Stimulated activated CD4-positive, alpha-beta T cell treated with anti-CD3 and anti-CD28 coated beads, Interleukin-1b, Interleukin-23, amount 100 ng/mL, for 24 hours (primary cell): ENCODE data around the gene MPRIP.

Experiments
- DNase-seq, 4 experiments: peaks; one replicate each; pipeline ENCODE4 v3.0.0-alpha.2; 2020; ENCODE audit warnings: low read depth in 4 of 4, low spot score in 1 of 4

Gene MPRIP

GRCh38 chr17:17161759-17162158 lies 119.5 kb downstream of the MPRIP start:
- DNase-seq: no peak

- DNase-seq: no peak
These were observed 121.9 kb downstream of the MPRIP start for GRCh38 chr17:17164156-17164555.

- no peak for DNase-seq
These were observed 122.4 kb downstream of the MPRIP start for GRCh38 chr17:17164676-17165075.

GRCh38 chr17:17165666-17166308 lies 123.5 kb downstream of the MPRIP start:
- DNase-seq: no peak

GRCh38 chr17:17166446-17166845 lies 124.2 kb downstream of the MPRIP start:
- DNase-seq: no peak

DNA sequence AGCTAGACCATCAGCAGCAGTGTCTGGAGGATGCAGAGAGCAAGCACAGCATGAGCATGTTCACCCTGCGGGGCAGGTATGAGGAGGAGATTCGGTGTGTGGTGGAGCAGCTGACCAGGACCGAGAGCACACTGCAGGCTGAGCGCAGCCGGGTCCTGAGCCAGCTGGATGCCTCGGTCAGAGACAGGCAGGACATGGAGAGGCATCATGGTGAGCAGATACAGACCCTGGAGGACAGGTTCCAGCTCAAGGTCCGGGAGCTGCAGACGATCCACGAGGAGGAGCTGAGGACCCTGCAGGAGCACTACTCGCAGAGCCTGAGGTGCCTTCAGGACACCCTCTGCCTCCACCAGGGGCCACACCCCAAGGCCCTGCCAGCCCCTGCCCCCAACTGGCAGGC lies 125.1 kb downstream of the MPRIP start:
- DNase-seq: no peak

DNA sequence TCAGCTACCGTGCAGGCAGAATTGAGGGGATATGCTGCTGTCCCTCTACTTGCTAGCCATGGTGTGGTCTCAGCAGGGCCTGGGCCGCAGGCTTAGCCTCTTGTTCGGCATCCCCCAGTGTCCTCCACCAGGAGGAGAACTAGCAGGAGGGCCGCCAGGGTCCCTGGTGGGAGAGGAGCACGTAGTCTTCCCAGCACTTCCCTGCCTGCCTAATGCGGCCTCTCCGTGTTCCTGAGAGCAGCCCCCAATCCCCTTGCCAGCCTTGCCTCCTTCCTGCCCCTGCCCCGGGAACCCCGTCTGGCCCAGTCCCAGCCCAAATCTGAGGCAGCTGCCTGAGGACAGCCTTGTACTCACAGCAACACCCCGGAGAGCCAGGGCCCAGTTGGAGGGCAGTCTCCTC lies 125.7 kb downstream of the MPRIP start:
- no peak for DNase-seq

GRCh38 chr17:17168401-17168800 lies 126.1 kb downstream of the MPRIP start:
- no peak for DNase-seq

DNA sequence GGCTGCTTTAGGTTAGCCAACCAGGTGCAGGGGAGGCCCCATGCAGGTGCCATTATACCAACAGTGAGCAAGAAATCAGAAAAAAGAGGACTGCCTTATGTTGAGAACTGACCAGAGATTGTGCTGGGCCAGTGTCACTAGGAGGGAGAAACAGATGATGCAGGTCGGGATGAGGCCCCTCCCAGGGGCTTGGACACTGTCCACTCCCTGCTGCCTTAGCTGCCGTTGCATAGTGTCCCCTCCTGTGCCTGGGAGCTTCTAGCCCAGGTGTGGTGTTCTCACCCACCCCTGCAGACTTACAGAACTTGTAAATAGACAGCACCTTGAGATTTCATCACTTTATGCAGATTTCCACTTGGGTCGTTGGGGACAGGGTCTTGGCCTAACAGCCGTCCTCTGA lies 127.1 kb downstream of the MPRIP start:
- no peak for DNase-seq

DNA sequence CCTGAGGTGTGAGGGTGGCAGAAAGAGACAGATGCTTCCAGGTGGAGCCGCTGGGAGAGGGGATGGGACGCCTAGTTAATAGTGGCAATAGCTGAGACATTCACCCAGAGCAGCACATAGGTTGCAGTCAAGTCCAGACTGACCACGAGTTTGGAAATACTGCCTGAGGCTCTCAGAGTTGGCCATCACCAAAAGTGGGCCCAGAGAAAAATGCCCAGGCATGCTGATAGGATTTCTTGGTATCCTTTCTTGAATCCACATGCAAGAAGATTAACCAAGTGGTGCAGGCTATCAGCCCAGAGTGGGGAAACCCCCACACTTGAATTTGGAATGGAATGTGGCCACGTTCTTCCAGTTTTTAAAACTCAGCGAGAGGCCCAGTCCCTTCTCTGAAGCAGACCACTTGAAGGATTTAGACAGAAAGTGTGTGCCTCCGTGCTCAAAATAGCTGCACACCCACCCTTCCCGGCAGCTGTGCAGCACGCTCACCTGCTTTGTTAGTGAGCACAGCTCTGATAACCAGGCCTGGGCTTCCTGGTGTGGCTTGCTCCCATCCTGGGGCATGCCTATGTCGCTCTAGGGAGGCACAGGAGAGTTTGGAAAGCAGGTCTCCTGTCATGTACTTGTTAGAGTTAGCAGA lies 128.2 kb downstream of the MPRIP start:
- DNase-seq: no peak

- DNase-seq: no peak
These were observed 128.9 kb downstream of the MPRIP start for GRCh38 chr17:17171186-17171585.

DNA sequence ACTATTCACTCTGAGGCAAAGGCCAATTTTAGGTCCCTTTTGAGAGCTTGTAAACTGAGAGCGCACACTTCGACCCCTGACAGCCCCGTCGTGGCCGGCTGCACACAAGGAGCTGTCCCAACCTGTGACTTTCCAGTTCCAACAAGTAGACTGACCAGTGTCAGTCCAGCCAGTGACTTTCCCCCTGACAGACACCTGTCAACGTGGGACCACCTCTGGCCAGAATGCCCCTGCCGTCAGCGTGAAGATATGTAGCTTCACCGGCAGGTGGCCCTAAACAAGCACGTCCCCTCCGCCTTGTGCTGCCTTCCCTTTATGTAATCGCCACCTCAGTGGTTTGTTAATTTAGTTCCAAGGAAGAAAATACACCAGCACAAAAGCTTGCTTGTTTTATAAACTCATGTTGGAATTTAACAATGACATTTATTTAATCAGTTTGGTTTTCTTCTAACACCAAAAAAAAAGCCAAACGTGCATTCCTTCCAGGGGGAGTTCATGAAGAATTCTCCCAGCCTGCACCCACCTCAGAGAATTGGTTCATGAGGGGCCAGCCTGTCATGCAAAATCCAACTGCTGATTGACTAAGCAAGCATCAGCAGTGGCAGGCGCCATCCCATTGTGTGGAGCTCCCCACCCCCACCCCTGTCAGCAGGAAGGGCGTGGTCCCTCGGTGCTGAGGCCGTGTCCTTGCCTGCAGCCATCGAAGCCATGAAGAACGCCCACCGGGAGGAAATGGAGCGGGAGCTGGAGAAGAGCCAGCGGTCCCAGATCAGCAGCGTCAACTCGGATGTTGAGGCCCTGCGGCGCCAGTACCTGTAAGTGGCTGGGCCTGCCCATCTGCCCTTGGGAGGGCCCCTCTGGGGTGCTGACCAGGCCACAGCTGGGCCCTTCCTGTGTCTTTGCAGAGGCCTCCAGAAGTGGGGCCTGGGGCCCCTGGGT lies 130.0 kb downstream of the MPRIP start:
- DNase-seq: no peak

GRCh38 chr17:17172990-17173389 lies 130.7 kb downstream of the MPRIP start:
- DNase-seq: no peak

- no peak for DNase-seq
These were observed 131.7 kb downstream of the MPRIP start for GRCh38 chr17:17173921-17174320.

- no peak for DNase-seq
These were observed 133.1 kb downstream of the MPRIP start for GRCh38 chr17:17175340-17175739.

GRCh38 chr17:17175917-17176316 lies 133.7 kb downstream of the MPRIP start:
- DNase-seq: no peak

- no peak for DNase-seq
These were observed 134.1 kb downstream of the MPRIP start for GRCh38 chr17:17176341-17176740.

DNA sequence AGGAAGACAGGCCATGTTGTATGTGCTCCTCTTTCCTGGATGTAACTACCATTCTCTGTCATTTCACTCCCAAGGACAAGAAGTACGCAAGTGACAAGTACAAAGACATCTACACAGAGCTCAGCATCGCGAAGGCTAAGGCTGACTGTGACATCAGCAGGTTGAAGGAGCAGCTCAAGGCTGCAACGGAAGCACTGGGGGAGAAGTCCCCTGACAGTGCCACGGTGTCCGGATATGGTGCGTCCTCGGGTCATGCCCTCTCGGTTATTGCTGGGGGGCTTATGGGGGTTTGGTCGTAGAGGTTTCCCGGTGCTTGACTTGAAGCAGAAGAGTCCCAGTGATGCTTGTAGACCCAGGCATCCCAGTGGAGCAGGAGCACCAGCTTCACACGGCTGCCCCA lies 134.9 kb downstream of the MPRIP start:
- no peak for DNase-seq

DNA sequence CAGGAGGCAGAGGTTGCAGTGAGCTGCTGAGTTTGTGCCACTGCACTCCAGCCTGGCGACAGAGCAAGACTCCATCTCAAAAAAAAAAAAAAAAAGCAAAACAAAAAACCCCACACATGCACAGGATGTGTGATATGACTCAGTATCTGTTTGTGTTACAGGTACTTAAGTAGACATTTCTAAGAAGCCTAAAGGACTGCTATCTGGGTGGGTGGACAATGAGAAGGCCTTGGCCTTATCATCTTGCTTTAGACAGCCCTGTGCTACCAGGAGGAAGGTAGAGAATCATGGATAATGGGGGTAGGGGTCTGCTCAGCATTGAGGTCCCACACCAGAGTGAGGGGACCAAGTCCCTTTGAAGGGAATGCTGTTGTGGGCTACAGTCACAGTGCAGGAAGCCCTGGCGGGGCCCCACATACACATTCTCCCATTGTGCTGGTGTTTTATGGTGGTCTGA lies 137.1 kb downstream of the MPRIP start:
- no peak for DNase-seq

GRCh38 chr17:17180141-17180603 lies 137.9 kb downstream of the MPRIP start:
- DNase-seq: no peak

DNA sequence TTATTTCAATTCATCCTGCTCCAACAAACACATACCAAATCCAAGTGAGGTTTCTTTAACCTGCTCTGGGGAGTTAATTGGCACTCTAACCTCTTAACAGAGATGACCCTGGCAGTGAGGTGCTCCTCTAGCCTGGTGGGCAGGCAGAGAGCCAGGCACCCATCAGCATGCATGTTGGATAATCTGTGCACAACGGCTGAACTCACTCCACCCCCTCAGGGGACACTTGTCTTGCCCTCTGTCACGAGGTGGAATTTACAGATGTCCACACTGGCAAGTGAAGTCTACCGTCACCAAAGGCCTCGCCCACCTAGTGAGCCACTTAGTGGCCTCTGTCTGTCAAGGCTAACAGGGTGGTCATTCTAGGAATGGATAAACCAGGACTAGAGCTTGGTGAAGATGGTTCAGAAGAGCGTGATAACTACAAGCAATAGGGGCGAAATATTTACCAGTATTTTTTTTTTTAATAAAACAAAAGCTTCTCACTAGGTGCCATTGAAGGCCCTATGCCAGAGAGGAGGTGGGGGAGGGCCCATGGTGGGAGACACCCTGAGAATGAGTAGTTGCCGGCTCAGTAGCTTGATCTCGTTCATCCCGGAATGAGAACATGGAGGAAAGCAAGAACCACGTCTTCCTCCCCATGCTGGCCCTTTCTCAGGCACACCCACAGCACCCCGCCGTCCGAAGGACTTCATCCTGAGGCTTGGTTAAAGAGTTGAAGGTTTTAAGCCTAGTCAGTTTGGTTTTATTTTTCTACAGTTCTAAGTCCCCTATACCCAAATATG lies 138.7 kb downstream of the MPRIP start:
- DNase-seq: no peak
